AG04450 (cell line): ENCODE data around the gene NUB1. TPM values are rescaled to one million over a fixed set of nuclear protein-coding genes. Genes with fewer than 3 reads are reported as not detected.

Experiments used
- CTCF ChIA-PET: fragments of 300-600, 350-600 bp; formaldehyde crosslinking; extraction: SDS; loops from one replicate; lab custom pipeline; 2022; ENCODE audit warnings: antibody characterized with exemption, inconsistent platforms; lab: Charles Lee
- POLR2A ChIA-PET: fragments of 350-600 bp; formaldehyde crosslinking; extraction: SDS; loops from one replicate; lab custom pipeline; 2021; ENCODE audit warnings: antibody characterized with exemption, inconsistent platforms; lab: Yijun Ruan, JAX
- DNase-seq: peaks from one replicate; pipeline ENCODE4 v3.0.0-alpha.2; 2011; ENCODE audit warnings: low read depth, low spot score
- H3K27ac ChIP-seq: one replicate; pipeline ENCODE4 v1.5.1; 2012; ENCODE audit warnings: low read depth, low read length, control low read depth
- H3K27me3 ChIP-seq: one replicate; pipeline ENCODE4 v1.6.0; 2012; ENCODE audit warnings: low read length; ENCODE audit not compliant: control insufficient read depth, insufficient read depth
- H3K4me3 ChIP-seq: 2 replicates; pipeline ENCODE4 v1.5.1; 2011; ENCODE audit warnings: mild to moderate bottlenecking, low read depth, low read length, control low read depth
- H3K9me3 ChIP-seq: 2 replicates; pipeline ENCODE4 v1.5.1; 2012; ENCODE audit warnings: low read length; ENCODE audit not compliant: control insufficient read depth, insufficient read depth
- polyA plus RNA-seq: library from polyadenylated mRNA; depleted of rRNA; stranded (reverse); fragments of >200 nt; gene quantifications from 2 replicates; pipeline ENCODE4 v1.2.3, GENCODE V29; 2011
- TF ChIP-seq, protein P1 (sequence below): IDR thresholded peaks from 2 replicates; pipeline ENCODE4 v1.5.1; 2011; ENCODE audit warnings: low read depth, low read length, control low read depth, inconsistent platforms

NUB1 gene
- polyA plus RNA-seq, 1 experiment = 64.1 TPM

DNA sequence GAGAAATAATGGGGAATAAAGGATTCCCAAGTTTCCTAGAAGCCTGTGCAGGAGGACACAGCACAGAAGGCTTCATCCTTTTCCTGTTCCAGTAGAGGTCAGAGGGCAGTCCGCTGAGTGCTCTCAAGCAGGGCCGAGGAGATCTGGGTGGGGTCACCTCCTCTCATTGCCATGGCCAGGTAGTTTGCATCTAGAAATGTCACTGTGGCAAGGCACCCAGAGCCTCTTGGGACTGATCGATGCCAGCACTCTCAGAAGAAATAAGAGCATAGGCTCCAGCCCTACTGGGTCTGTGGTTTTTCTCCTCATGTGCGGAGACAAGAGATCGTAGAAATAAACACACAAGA is 7.9 kb downstream of the NUB1 start:
- ChIA-PET CTCF (interaction anchor here (0.6 to 8.7 kb wide), 6 partner anchors 10 to 99 kb away, joined by 3 to 160 read pairs (median 5); no protein-coding TSS in a partner anchor), POLR2A (interaction anchor here (0.6 kb wide), 1 partner anchor 8 kb away, joined by 5 read pairs; no protein-coding TSS in a partner anchor)
- Histone ChIP-seq H3K27ac (no peak overlapping the region), H3K9me3 (no peaks in the 10 kb centered on the region), H3K4me3 (no peak overlapping the region), H3K27me3 (no peaks in the 10 kb centered on the region)
- TF ChIP-seq, protein P1, sequence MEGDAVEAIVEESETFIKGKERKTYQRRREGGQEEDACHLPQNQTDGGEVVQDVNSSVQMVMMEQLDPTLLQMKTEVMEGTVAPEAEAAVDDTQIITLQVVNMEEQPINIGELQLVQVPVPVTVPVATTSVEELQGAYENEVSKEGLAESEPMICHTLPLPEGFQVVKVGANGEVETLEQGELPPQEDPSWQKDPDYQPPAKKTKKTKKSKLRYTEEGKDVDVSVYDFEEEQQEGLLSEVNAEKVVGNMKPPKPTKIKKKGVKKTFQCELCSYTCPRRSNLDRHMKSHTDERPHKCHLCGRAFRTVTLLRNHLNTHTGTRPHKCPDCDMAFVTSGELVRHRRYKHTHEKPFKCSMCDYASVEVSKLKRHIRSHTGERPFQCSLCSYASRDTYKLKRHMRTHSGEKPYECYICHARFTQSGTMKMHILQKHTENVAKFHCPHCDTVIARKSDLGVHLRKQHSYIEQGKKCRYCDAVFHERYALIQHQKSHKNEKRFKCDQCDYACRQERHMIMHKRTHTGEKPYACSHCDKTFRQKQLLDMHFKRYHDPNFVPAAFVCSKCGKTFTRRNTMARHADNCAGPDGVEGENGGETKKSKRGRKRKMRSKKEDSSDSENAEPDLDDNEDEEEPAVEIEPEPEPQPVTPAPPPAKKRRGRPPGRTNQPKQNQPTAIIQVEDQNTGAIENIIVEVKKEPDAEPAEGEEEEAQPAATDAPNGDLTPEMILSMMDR = no peak
- DNase-seq = no peak

DNA sequence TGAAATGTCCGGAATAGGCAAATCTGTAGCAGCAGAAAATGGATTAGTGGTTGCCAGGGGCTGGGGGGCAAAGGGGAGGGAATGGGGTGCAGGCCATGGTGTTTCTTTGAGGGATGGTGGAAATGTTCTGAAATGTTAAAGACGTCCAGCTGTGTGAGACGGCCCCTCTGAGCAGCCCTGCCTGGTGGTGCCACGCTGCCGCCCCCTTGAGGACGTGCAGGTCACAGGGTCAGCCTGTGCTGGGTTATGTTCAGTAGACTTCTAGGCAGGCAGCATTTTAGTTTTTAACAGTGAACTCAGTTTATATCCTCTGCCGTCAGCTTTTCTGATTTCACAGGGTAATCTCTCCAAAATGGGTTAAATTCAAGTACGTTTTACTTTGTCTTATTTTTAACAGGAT is 9.4 kb downstream of the NUB1 start:
- TF ChIP-seq, protein P1 = no peak; the same call in 1 of the 2 replicates
- ChIA-PET CTCF (interaction anchor here (0.9 to 8.7 kb wide), 15 partner anchors 8 to 408 kb away, joined by 3 to 160 read pairs (median 5); no protein-coding TSS in a partner anchor), POLR2A (interaction anchor here (1.0 kb wide), 1 partner anchor 36 kb away, joined by 7 read pairs; no protein-coding TSS in a partner anchor)
- Histone ChIP-seq H3K4me3 (no peak overlapping the region), H3K9me3 (no peaks in the 10 kb centered on the region), H3K27ac (no peak overlapping the region), H3K27me3 (no peaks in the 10 kb centered on the region)
- DNase-seq = no peak

DNA sequence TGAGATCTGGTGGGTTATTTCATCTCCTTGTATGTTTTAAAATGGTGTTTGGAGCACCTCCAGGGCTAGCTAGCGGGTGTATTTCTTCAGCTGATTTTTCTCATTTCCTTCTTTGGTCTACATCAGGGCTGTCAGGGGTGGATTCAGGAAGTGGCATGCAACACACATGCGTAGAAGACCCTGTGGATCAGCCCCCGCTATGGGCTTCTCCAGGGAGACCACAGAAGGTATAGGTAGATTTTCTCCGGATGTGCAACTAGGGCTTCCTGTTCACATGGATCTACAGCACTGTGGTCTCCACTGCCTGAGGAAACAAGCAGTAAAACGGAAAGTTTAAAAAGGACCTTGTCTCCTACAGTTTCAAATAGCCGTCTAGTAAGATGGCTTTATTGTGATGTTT is 10.4 kb downstream of the NUB1 start:
- no peaks in the 10 kb centered on the region for H3K27me3 ChIP-seq
- H3K4me3 ChIP-seq = no peak overlapping the region
- CTCF ChIA-PET = interaction anchor here (0.9 to 8.7 kb wide), 9 partner anchors 9 to 407 kb away, joined by 3 to 160 read pairs (median 6); no protein-coding TSS in a partner anchor
- no peak overlapping the region for H3K27ac ChIP-seq
- POLR2A ChIA-PET = no interaction called here
- DNase-seq = no peak
- no peaks in the 10 kb centered on the region for H3K9me3 ChIP-seq
- TF ChIP-seq, protein P1 = no peak

DNA sequence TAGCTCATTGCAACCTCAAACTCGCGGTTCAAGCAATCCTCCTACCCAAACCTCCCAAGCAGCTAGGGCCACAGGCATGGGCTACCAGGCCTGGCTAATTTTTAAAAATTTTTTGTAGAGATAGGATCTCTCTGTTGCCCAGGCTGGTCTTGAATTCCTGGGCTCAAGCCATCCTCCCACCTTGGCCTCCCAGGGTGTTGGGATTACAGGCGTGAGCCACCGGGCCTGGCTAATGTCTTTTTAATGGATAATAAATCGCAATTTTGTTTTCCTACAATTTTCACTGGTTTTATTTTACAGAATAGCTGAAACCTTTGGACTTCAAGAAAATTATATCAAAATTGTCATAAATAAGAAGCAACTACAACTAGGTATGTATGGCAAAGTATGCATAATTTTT is 10.9 kb downstream of the NUB1 start:
- DNase-seq = no peak
- TF ChIP-seq, protein P1 = no peak
- Histone ChIP-seq H3K27ac (no peak overlapping the region), H3K4me3 (no peak overlapping the region), H3K9me3 (no peaks in the 10 kb centered on the region), H3K27me3 (no peaks in the 10 kb centered on the region)
- POLR2A ChIA-PET = no interaction called here
- CTCF ChIA-PET = interaction anchor here (0.8 to 8.7 kb wide), 9 partner anchors 10 to 430 kb away, joined by 3 to 160 read pairs (median 6); no protein-coding TSS in a partner anchor

DNA sequence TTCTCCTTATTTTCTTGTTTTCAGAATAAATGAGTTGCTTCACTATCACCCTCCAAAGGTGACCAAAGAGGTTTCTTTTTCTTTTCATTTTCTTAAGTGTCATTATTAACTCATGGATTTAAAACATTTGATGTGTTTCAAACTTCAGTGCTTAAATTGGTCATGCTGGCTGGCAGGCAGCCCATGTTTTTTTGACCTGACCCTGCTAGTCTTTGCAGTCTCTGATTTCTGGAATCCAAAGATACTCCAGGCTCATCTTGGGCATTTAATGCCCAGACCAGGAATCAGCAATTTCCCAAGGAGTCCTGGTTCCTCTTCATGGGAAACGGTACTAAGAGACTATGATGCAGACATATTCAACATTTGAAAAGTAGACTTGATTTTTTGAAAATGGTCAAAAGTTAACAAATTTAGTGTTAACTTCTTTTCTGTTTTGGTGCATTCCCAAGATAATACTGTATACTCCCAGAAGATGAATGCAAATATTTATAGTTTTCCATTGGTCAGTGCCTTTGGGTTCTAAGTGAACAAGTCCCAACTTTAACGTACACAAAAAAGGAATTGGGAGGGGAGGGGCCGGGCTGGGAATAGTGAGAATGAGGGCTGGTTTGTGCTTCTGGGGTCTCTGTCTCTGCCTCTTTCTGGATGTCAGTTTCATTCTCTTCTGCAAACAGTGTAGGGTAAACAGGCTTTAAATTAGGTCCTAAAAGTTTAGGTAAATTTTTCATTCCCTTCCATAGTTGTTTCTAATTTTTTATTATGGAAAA is 19.8 kb downstream of the NUB1 start:
- TF ChIP-seq, protein P1 = no peak
- DNase-seq = no peak
- ChIA-PET CTCF (interaction anchor here (0.6 to 2.0 kb wide), 5 partner anchors 45 to 87 kb away, joined by 3 to 11 read pairs (median 4); no protein-coding TSS in a partner anchor), POLR2A (interaction anchor here (0.6 kb wide), 1 partner anchor 90 kb away, joined by 4 read pairs; no protein-coding TSS in a partner anchor)
- Histone ChIP-seq H3K4me3 (no peak overlapping the region), H3K27ac (no peak overlapping the region), H3K9me3 (no peaks in the 10 kb centered on the region), H3K27me3 (no peaks in the 10 kb centered on the region)
